HG02973 (cell line): ENCODE results near the gene RNU6-8.
A peak's percentile ranks its signal among the peaks of the same experiment; 100 is the strongest.

ENCODE experiments used
- ATAC-seq: cut with Tn5 transposase; IDR thresholded peaks from one replicate; pipeline ENCODE4 v1.9.1; 2021; ENCODE audit warnings: moderate library complexity; ENCODE audit not compliant: unreplicated experiment

The RNU6-8 gene

DNA sequence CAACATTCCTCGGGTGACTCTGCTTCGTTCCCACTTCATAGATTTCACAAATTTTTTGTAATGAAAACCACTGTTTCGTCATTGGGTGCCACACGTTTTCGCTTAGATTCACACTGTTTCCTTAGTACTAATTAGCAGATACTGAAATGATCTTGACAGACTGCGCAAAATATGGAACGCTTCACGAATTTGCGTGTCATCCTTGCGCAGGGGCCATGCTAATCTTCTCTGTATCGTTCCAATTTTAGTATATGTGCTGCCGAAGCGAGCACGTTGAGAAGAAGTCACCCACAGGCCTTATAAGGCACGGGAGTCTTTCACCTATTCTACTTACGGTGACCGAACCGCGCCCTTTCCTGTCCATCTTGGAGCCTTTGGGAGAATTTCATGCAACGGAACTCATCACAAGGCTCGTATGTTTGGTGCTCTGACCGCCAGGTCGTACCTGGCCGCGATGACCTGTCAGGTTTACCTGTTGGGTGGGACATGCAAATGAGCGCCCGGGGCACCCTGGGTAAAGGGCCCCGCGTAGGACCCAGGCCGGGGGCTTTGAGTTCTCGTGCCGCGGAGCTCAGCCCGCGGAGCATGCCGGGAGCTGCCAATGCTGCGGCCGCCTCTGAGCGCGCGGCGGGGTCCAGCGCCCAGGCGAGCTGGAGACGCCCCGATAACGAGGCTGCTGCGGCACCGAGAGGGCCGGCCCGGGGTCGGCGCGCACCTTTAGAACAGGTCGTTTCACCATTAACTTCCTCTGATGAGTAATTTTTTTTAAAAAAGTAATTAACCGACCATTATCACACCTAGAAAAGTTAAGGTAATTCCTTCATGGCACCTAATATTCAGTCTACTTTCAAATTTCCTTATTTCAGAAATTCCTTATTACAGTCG is at the start of gene RNU6-8:
TSS of gene RNU6-8 (minus strand) at position 272 of the 885 bp plus-strand sequence.
- peak; percentile 56 for ATAC-seq

GRCh38 chr14:32252030-32252670 is 49.1 kb upstream of the RNU6-8 start:
- peak; percentile 64 for ATAC-seq

DNA sequence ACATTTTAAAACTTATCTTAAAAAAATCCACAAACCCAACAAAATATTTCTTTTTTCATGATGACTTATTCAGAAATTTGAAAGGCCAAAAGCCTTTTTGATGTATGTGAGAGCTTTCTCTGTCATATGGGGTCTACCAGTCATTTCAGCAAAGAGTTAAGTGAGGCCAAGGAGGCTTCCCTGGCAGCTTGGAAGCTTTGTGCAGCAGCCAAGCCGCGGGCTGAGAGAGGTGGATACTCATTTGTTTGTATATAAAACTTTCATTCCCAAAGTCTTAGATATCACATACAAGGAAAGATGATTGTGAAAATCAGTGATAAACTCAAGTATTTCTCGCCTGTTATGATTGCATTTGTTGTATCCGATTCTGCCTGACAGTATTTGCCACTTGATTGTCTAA is 48.5 kb upstream of the RNU6-8 start:
- no peak for ATAC-seq

DNA sequence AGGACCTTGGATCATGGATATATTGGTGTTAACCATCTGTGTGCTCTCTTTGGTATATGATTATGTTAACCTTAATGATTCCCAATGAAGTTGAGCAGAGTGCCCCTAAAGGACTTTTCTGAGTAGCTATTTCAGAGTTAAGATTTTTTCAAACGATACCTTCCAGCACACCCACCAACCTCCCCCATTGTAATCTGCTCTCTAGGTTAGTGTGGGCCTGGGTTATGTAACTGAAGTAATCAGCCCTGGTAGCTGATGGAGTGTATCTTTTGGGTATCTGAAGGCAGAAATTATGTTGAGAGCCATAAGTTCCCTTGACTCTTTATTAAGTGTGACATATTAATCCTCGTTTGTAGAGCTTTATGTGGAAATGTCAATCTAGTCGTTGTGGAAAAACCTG is 47.6 kb upstream of the RNU6-8 start:
- ATAC-seq: no peak

GRCh38 chr14:32249780-32250179 is 46.7 kb upstream of the RNU6-8 start:
- no peak for ATAC-seq

DNA sequence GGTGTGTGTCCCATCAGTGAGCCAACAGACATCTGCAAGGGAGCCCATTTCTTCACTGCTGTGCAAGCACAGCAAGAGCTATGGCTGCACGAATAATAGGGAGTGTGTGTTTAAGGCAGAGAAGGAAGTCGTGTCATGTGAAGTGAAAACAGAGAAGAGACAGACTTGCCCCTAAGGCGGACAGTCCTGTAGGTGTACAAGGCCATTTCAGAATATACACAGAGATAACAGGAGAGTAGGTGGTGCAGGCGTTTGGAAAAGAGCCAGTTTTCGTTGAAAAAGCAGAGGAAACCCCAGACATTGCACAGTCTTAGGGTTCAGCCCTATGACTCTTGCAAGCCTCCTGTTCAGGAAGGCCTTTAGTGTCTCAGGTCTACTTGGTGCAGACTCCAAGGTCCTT is 46.3 kb upstream of the RNU6-8 start:
- no peak for ATAC-seq

DNA sequence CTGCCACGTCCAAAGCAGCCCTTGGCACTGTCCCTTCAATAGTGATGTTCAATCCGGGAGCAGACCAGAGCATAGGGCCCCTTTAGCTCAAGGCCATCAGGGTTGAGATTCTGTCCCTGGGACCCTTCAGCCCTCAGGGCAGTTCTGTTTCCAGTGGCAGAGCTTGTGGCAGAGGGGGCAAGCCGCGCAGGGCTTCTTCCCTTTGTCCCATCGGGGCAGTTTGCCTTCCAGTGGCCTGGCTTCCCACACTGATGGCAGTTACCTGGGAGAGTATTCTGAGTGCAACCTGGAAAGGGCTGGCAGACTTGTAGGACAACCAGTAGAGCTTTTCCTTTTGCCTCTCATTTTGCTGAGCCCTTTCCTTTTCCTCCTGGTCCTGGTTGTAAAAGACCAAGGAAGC is 43.7 kb upstream of the RNU6-8 start:
- no peak for ATAC-seq

DNA sequence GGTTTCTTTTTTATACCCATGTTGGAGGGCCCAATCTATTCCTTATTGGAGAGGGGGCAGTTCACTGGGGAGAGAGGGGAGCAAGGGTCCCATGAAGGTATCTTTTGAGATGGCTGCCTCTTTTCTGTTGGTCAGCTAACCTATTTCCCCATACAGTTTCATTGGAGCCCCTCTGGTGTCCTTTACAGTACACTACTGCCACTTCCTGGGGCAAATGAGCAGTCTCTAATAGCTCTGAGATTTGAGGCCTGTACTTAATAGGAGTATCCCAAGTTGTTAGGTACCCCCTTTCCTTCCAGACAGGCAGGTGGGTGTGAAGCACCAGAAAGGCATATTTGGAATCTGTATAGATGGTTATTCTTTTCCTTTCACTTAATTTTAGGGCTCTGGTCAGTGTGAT is 41.3 kb upstream of the RNU6-8 start:
- no peak for ATAC-seq

DNA sequence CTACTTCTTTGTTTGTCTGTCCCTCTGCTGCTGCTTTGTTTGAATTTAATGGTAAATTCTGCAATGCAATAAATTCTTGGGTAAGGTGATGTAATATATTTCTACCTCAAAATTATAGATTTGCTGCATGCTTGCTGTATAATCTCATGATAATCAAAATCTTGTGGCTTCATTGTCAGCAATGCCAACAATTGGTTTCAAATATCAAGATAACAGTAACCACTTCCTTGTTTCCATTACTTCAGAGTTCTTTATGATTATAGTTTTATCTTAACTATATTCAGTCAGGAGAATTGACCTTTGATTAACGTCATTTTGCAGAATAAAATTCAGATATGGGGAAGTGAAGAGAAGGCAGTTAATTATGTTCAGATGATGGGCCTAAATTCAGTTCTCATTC is 30.2 kb upstream of the RNU6-8 start:
- no peak for ATAC-seq

GRCh38 chr14:32232481-32232880 is 29.4 kb upstream of the RNU6-8 start:
- ATAC-seq: no peak

- no peak for ATAC-seq
Measured at GRCh38 chr14:32230695-32231280, 27.7 kb upstream of the RNU6-8 start.

GRCh38 chr14:32230181-32230580 is 27.1 kb upstream of the RNU6-8 start:
- no peak for ATAC-seq

DNA sequence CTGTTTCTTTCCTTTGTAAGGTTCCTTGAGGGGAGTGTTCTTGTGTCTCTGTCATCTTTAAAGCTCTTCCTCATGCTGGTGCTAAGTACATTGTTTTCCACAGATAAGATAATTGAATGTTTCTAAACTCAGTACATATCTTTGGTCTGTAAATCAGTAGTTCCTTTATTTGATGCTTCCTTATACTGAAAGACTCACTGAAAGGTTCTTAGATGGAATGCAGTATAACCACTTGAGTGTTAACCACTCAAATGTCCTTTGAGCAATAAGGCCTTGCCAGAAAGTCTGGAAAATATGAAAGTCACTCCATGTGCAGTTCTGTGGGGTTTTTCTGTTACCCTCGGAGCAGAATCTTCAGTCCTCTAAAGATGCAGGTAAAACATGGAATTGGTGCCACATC is 23.0 kb upstream of the RNU6-8 start:
- no peak for ATAC-seq

DNA sequence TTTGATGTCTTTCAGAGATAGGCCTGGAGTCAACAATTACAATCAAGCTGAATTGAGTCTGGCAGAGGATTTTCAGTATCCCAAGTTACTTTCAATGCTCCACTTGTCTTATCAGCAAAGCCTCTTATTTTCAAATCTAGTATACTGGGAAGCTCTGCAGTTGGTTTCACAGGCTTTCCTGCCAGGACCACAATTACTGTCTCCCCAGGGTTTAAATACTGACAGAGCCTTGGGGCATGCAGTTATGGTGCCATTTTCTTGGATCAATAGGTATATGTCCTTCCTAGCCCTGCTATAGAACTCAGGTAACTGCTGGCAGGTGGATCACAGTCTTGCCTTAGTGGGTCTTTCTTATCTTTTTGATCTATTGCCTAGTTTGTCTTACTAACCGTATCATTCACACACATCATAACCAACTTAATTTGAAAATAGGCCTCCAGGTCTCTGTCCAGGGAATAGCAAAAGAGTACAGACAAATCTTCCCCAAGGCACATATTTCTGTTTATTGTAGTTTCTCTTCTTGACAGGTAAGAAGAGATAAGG is 22.4 kb upstream of the RNU6-8 start:
- ATAC-seq: no peak

GRCh38 chr14:32224737-32225377 is 21.8 kb upstream of the RNU6-8 start:
- no peak for ATAC-seq

GRCh38 chr14:32217301-32217700 is 14.2 kb upstream of the RNU6-8 start:
- no peak for ATAC-seq

- no peak for ATAC-seq
Measured at GRCh38 chr14:32212833-32213232, 9.8 kb upstream of the RNU6-8 start.

GRCh38 chr14:32211068-32211404 is 8.0 kb upstream of the RNU6-8 start:
- no peak for ATAC-seq

- no peak for ATAC-seq
Measured at GRCh38 chr14:32209471-32209870, 6.4 kb upstream of the RNU6-8 start.

- no peak for ATAC-seq
Measured at GRCh38 chr14:32208490-32208889, 5.4 kb upstream of the RNU6-8 start.

DNA sequence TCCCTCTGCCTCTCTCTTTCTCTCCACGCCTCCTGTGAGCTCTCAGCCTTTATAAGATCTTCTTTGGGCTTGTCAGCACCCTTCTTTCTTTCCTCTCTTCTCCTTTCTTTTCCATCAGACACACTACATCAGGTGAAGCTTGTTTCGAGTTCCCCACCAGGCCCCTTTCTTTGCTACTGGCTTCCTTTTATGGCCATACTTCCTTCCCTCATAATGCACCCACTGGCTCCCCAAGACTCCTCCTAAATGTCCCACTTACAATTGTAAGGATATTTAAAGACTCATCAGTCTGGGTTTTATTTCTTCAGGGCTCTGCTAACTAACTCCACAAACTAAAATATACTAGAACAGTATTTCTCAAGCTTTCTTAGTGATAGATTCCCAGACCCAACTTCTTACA is 3.5 kb upstream of the RNU6-8 start:
- no peak for ATAC-seq
